GM10266 (cell line): ENCODE results near the gene ARHGEF1.
"Not testable (repeated sequence)": the region's sequence is repeated elsewhere in the genome, so short reads cannot be mapped to it uniquely, and the experiment has no call there.

Source experiments
- DNase-seq: peaks from one replicate; pipeline ENCODE4 v3.0.0; 2012; ENCODE audit errors: extremely low spot score
- CTCF ChIP-seq: IDR thresholded peaks from 2 replicates; pipeline ENCODE4 v1.5.1; 2012; ENCODE audit warnings: mild to moderate bottlenecking, low read depth; ENCODE audit not compliant: control insufficient read depth, insufficient read depth; ENCODE audit errors: missing control alignments

ARHGEF1 gene

GRCh38 chr19:41910992-41911888, 28.3 kb downstream of the ARHGEF1 start:
- no peak for DNase-seq
- no peak for TF ChIP-seq CTCF

- no peak for TF ChIP-seq CTCF
- DNase-seq, result no peak
These were observed 29.1 kb downstream of the ARHGEF1 start for GRCh38 chr19:41911889-41912731.

GRCh38 chr19:41912899-41913537, 30.0 kb downstream of the ARHGEF1 start:
- TF ChIP-seq CTCF, result no peak
- no peak for DNase-seq

GRCh38 chr19:41913538-41914423, 30.8 kb downstream of the ARHGEF1 start:
- TF ChIP-seq CTCF, result no peak
- DNase-seq, result no peak

- not testable (repeated sequence) for DNase-seq
These were observed 31.4 kb downstream of the ARHGEF1 start for GRCh38 chr19:41914424-41914834.

- no peak for DNase-seq
- TF ChIP-seq CTCF, result no peak
These were observed 32.2 kb downstream of the ARHGEF1 start for GRCh38 chr19:41915021-41915775.
